Liver (tissue), 9 donors: ENCODE data around the gene CNTN1. TPM values are rescaled to one million over a fixed set of nuclear protein-coding genes. Genes with fewer than 3 reads are reported as not detected.

ENCODE experiments used
- DNase-seq: peaks from one replicate; pipeline ENCODE4 v3.0.0-alpha.2; 2017; ENCODE audit warnings: low spot score
- H3K27ac ChIP-seq, 2 donors: one replicate each; pipeline ENCODE4 v1.7.0; 2013; ENCODE audit warnings: inconsistent platforms in 2 of 2, low read length in 2 of 2, control low read depth in 1 of 2, low read depth in 1 of 2, mild to moderate bottlenecking in 1 of 2
- H3K27me3 ChIP-seq, 4 donors: one replicate each; pipeline versions ENCODE4 v1.6.1 to v1.7.0; 2013; ENCODE audit warnings: low read length in 3 of 4, inconsistent platforms in 1 of 4, mild to moderate bottlenecking in 1 of 4, moderate library complexity in 1 of 4; ENCODE audit not compliant: control insufficient read depth in 4 of 4, insufficient read depth in 4 of 4
- H3K36me3 ChIP-seq, 4 donors: one replicate each; pipeline versions ENCODE4 v1.6.1 to v1.7.0; 2013; ENCODE audit warnings: low read length in 3 of 4, mild to moderate bottlenecking in 3 of 4, low read depth in 1 of 4, moderate library complexity in 1 of 4; ENCODE audit not compliant: control insufficient read depth in 4 of 4, insufficient read depth in 3 of 4
- H3K4me1 ChIP-seq, 4 donors: one replicate each; pipeline versions ENCODE4 v1.6.1 to v1.7.0; 2013; ENCODE audit warnings: low read length in 3 of 4, mild to moderate bottlenecking in 3 of 4, moderate library complexity in 1 of 4; ENCODE audit not compliant: control insufficient read depth in 4 of 4, insufficient read depth in 4 of 4
- H3K4me3 ChIP-seq, 3 donors: one replicate each; pipeline versions ENCODE4 v1.6.1 to v1.7.0; 2013; ENCODE audit warnings: low read length in 3 of 3, control low read depth in 1 of 3, low read depth in 1 of 3, mild to moderate bottlenecking in 1 of 3
- H3K9ac ChIP-seq, 2 donors: one replicate each; pipeline ENCODE4 v1.7.0; 2013; ENCODE audit warnings: low read length in 2 of 2, mild to moderate bottlenecking in 2 of 2, moderate library complexity in 2 of 2, control low read depth in 1 of 2, low read depth in 1 of 2
- H3K9me3 ChIP-seq, 4 donors: one replicate each; pipeline versions ENCODE4 v1.6.1 to v1.7.0; 2013; ENCODE audit warnings: low read length in 3 of 4; ENCODE audit not compliant: control insufficient read depth in 4 of 4
- ATF3 ChIP-seq: IDR thresholded peaks from 2 replicates; pipeline ENCODE4 v1.6.1; 2016; ENCODE audit warnings: antibody characterized with exemption
- CTCF ChIP-seq: fragments of 150-350 bp; IDR thresholded peaks from 2 replicates; pipeline ENCODE4 v1.5.1; 2017; ENCODE audit warnings: improper control_type of control experiment, low read depth, low read length; ENCODE audit not compliant: missing input control
- EGR1 ChIP-seq, 2 donors: IDR thresholded peaks; 2 replicates each; pipeline ENCODE4 v1.6.1; 2016 to 2018; ENCODE audit warnings: antibody characterized with exemption in 2 of 2, low read depth in 2 of 2
- FOXA1 ChIP-seq: IDR thresholded peaks from 2 replicates; pipeline ENCODE4 v1.6.1; 2016; ENCODE audit warnings: antibody characterized with exemption
- FOXA2 ChIP-seq: IDR thresholded peaks from 2 replicates; pipeline ENCODE4 v1.6.1; 2016; ENCODE audit warnings: antibody characterized with exemption
- GABPA ChIP-seq, 2 donors: IDR thresholded peaks in 1 of 2; conservative IDR thresholded peaks in 1 of 2; 2 replicates each; pipeline ENCODE4 v1.6.1; 2016; ENCODE audit warnings: antibody characterized with exemption in 2 of 2, mild to moderate bottlenecking in 1 of 2, moderate library complexity in 1 of 2
- HNF4A ChIP-seq, 2 donors: conservative IDR thresholded peaks; 2 replicates each; pipeline ENCODE4 v1.6.1; 2016; ENCODE audit warnings: antibody characterized with exemption in 2 of 2, mild to moderate bottlenecking in 2 of 2
- HNF4G ChIP-seq: IDR thresholded peaks from 2 replicates; pipeline ENCODE4 v1.6.1; 2016; ENCODE audit warnings: antibody characterized with exemption
- JUND ChIP-seq, 2 donors: IDR thresholded peaks; 2 replicates each; pipeline ENCODE4 v1.6.1; 2016; ENCODE audit warnings: antibody characterized with exemption in 2 of 2
- NR2F2 ChIP-seq: IDR thresholded peaks from 2 replicates; pipeline ENCODE4 v1.6.1; 2016; ENCODE audit warnings: antibody characterized with exemption
- RAD21 ChIP-seq, 2 donors: IDR thresholded peaks; 2 replicates each; pipeline ENCODE4 v1.6.1; 2016; ENCODE audit warnings: antibody characterized with exemption in 2 of 2, mild to moderate bottlenecking in 2 of 2
- RXRA ChIP-seq, 2 donors: IDR thresholded peaks; 2 replicates each; pipeline ENCODE4 v1.6.1; 2017 to 2018; ENCODE audit warnings: antibody characterized with exemption in 2 of 2, mild to moderate bottlenecking in 1 of 2
- SP1 ChIP-seq: IDR thresholded peaks from 2 replicates; pipeline ENCODE4 v1.6.1; 2018; ENCODE audit warnings: antibody characterized with exemption, mild to moderate bottlenecking
- TAF1 ChIP-seq: conservative IDR thresholded peaks from 2 replicates; pipeline ENCODE4 v1.6.1; 2016; ENCODE audit warnings: antibody characterized with exemption, mild to moderate bottlenecking
- YY1 ChIP-seq: IDR thresholded peaks from 2 replicates; pipeline ENCODE4 v1.6.1; 2016; ENCODE audit warnings: antibody characterized with exemption, mild to moderate bottlenecking
- WGBS: extraction: QIAGEN DNeasy Blood & Tissue Kit; methylation state at CpG from one replicate; pipeline ENCODE4 v1.1.7; 2013; 5-methylcytosine and 5-hydroxymethylcytosine counted together
- polyA plus RNA-seq, 2 donors: library from polyadenylated mRNA; stranded (reverse) in 1 of 2; unstranded in 1 of 2; fragments of 200-250 nt in 1 of 2; fragments of >200 nt in 1 of 2; fragmentation: Nextera tagmentation in 1 of 2; extraction: Ambion mirVana in 1 of 2; gene quantifications; one replicate each; pipeline versions ENCODE4 v1.2.1 to v1.2.3, GENCODE V29; 2013 to 2015
- total RNA-seq, 2 donors: library from RNA; depleted of rRNA; stranded (reverse); fragments of >200 nt; gene quantifications; one replicate each; pipeline ENCODE4 v1.2.3, GENCODE V29; 2014
- TF ChIP-seq, protein P1 (sequence below): IDR thresholded peaks from 2 replicates; pipeline ENCODE4 v1.6.1; 2016; ENCODE audit warnings: antibody characterized with exemption
- TF ChIP-seq, protein P2 (sequence below): IDR thresholded peaks from 2 replicates; pipeline ENCODE4 v1.6.1; 2016; ENCODE audit warnings: antibody characterized with exemption
- TF ChIP-seq, protein P3 (sequence below): IDR thresholded peaks from 2 replicates; pipeline ENCODE4 v1.6.1; 2016; ENCODE audit warnings: antibody characterized with exemption, mild to moderate bottlenecking
- donor health status: healthy.
- donor health status: healthy.
- donor health status: healthy.
- donor health status: healthy.
- donor health status: healthy.

Gene CNTN1
- total and polyA plus RNA-seq, 4 donors = 0.03 to 1.2 (median 0.43) TPM

- no peaks in the 10 kb centered on the region for H3K4me1 ChIP-seq
- H3K9me3 ChIP-seq = no peaks in the 10 kb centered on the region
- no peak overlapping the region for H3K9ac ChIP-seq
- H3K4me3 ChIP-seq = no peak overlapping the region
- no peaks in the 10 kb centered on the region for H3K36me3 ChIP-seq
- H3K27ac ChIP-seq = no peak overlapping the region
- H3K27me3 ChIP-seq = peaks cover 0 to 4% (median 0%) of the 10 kb centered on the region in 4 donors
- TF ChIP-seq SP1 (no peak), TAF1 (no peak), HNF4G (no peak), FOXA1 (no peak), EGR1 (IDR thresholded peaks at IDR 0.05; ENCODE audit: low read depth in 2 of 2) (no peak), CTCF (no peak), RAD21 (IDR thresholded peaks at IDR 0.05) (no peak), RXRA (IDR thresholded peaks at IDR 0.05) (no peak)
- DNase-seq = no peak
These were observed 139.7 kb downstream of the CNTN1 start for GRCh38 chr12:40831916-40832315.

GRCh38 chr12:40832668-40833067, 140.4 kb downstream of the CNTN1 start:
- H3K27me3 ChIP-seq = peaks cover 0 to 4% (median 0%) of the 10 kb centered on the region in 4 donors
- 62% methylated on average over 2 of the region's 2 CpGs for WGBS
- DNase-seq = no peak
- TF ChIP-seq EGR1 (IDR thresholded peaks at IDR 0.05; ENCODE audit: low read depth in 2 of 2) (no peak), NR2F2 (no peak), JUND (IDR thresholded peaks at IDR 0.05) (no peak), RAD21 (IDR thresholded peaks at IDR 0.05) (no peak), YY1 (no peak), SP1 (no peak), HNF4A (conservative IDR thresholded peaks at IDR 0.05) (no peak), RXRA (IDR thresholded peaks at IDR 0.05) (no peak), TAF1 (no peak), GABPA (IDR thresholded peaks at IDR 0.05 in 1 of 2, conservative IDR thresholded peaks at IDR 0.05 in 1 of 2) (no peak), FOXA2 (no peak), FOXA1 (no peak), HNF4G (no peak), ATF3 (no peak), CTCF (no peak)
- TF ChIP-seq, protein P1, sequence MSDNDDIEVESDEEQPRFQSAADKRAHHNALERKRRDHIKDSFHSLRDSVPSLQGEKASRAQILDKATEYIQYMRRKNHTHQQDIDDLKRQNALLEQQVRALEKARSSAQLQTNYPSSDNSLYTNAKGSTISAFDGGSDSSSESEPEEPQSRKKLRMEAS = no peak
- TF ChIP-seq, protein P2, sequence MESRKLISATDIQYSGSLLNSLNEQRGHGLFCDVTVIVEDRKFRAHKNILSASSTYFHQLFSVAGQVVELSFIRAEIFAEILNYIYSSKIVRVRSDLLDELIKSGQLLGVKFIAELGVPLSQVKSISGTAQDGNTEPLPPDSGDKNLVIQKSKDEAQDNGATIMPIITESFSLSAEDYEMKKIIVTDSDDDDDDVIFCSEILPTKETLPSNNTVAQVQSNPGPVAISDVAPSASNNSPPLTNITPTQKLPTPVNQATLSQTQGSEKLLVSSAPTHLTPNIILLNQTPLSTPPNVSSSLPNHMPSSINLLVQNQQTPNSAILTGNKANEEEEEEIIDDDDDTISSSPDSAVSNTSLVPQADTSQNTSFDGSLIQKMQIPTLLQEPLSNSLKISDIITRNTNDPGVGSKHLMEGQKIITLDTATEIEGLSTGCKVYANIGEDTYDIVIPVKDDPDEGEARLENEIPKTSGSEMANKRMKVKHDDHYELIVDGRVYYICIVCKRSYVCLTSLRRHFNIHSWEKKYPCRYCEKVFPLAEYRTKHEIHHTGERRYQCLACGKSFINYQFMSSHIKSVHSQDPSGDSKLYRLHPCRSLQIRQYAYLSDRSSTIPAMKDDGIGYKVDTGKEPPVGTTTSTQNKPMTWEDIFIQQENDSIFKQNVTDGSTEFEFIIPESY = no peak
- TF ChIP-seq, protein P3, sequence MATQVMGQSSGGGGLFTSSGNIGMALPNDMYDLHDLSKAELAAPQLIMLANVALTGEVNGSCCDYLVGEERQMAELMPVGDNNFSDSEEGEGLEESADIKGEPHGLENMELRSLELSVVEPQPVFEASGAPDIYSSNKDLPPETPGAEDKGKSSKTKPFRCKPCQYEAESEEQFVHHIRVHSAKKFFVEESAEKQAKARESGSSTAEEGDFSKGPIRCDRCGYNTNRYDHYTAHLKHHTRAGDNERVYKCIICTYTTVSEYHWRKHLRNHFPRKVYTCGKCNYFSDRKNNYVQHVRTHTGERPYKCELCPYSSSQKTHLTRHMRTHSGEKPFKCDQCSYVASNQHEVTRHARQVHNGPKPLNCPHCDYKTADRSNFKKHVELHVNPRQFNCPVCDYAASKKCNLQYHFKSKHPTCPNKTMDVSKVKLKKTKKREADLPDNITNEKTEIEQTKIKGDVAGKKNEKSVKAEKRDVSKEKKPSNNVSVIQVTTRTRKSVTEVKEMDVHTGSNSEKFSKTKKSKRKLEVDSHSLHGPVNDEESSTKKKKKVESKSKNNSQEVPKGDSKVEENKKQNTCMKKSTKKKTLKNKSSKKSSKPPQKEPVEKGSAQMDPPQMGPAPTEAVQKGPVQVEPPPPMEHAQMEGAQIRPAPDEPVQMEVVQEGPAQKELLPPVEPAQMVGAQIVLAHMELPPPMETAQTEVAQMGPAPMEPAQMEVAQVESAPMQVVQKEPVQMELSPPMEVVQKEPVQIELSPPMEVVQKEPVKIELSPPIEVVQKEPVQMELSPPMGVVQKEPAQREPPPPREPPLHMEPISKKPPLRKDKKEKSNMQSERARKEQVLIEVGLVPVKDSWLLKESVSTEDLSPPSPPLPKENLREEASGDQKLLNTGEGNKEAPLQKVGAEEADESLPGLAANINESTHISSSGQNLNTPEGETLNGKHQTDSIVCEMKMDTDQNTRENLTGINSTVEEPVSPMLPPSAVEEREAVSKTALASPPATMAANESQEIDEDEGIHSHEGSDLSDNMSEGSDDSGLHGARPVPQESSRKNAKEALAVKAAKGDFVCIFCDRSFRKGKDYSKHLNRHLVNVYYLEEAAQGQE = no peak
- H3K9me3 ChIP-seq = no peaks in the 10 kb centered on the region
- no peaks in the 10 kb centered on the region for H3K36me3 ChIP-seq
- no peaks in the 10 kb centered on the region for H3K4me1 ChIP-seq
- H3K4me3 ChIP-seq = no peak overlapping the region
- no peak overlapping the region for H3K27ac ChIP-seq
- no peak overlapping the region for H3K9ac ChIP-seq
